ENCODE measurements around the gene MIGA1. TPM values are rescaled to one million over a fixed set of nuclear protein-coding genes. Genes with fewer than 3 reads are reported as not detected.
"Not testable (repeated sequence)": the region's sequence is repeated elsewhere in the genome, so short reads cannot be mapped to it uniquely, and the experiment has no call there.

MIGA1 gene, protein sequence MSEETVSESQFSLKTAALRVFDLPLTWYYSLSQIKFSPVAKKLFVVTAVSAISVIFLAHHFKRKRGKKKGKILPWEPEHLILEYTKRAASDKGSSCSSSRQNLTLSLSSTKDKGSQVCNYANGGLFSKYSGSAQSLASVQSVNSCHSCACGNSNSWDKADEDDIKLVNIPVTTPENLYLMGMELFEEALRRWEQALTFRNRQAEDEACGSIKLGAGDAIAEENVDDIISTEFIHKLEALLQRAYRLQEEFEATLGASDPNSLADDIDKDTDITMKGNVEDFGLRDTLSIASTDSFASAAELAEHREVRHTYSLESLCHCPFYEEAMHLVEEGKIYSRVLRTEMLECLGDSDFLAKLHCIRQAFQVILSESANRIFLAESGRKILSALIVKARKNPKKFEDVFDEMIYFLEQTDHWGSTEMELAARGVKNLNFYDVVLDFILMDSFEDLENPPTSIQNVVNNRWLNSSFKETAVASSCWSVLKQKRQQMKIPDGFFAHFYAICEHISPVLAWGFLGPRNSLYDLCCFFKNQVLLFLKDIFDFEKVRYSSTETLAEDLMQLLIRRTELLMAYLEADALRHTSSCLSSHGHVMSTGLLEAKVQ
- total RNA-seq: 28.5 TPM

DNA sequence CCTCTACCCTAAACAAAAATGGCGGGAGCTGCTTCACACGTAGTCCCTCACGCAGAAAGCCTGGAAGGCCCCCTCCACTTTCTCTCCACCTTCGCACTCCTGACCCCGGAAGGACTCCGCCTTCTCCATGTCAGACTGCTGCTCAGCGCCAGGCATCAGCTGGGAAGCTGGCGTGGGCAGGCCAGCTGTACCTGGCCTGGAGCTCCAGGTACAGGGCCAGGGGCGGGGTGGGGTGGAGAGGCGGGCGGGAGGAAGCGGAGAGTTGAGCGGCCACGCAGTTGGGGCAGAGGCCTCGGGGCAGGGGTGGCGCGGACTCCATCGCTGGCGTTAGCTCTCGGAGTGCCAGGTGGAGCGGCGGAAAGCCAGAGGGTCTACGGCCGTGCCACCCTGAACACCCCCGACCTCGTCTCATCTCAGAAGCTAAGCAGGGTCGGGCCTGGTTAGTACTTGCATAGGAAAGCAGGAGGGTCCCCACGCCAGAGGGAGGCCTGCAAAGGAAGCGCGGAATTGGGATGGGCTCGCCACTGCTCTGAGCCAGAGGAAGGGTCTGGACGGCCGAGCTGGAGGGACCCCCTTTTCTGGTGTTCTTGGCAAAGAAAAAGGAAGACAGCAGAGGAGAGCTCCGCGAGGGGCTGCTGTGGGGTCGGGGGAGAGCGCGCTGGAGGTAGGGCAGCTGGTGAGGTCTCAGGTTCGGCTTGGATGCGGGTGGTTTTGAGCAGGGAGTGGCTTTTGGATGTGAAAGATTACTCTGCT is at the start of gene MIGA1:
MIGA1 (plus strand) TSS at position 121 of the 753 bp plus-strand sequence. CDS start 3,604 bp downstream, outside the sequence.
- peak; percentile 89 for DNase-seq

GRCh38 chr1:77732090-77732489 is 47.4 kb upstream of the MIGA1 start:
- DNase-seq: no peak

DNA sequence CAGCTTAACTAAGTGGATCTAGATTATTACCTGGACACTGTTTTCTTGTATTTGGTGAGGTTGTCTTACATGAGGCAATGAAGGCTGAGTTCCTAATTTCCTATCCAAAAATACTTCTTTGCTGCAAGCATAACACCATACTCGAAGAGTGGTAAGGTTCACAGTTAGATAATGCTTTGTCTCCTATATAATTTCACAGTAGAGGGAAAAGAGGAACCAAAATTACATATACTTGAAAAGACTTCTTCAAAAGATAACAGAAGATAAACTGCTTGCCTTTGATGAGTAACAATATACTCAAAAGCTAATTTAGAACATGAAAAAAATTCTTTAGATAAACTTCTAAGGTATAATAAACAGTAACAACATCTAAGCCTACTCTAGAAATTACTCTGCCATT is 40.2 kb upstream of the MIGA1 start:
- no peak for DNase-seq

DNA sequence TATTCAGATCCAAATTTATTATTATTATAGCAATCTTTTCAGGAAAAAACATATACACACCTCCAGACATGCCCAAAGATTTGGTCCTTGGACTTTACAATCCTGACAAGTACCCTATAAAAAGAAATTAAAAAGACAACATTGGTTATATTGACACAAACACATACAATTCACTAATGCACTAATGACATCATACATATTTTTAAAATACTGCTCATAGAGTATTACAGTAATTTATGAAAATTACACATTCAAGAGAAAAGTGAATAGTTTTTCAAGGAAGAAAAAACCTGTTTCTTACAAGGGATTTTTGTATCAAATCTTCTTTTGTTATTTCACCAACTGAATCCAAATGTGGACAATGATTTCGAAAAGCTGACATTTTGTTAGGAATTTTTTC is 38.1 kb upstream of the MIGA1 start:
- no peak for DNase-seq

GRCh38 chr1:77742011-77742555 is 37.4 kb upstream of the MIGA1 start:
- DNase-seq: no peak

- no peak for DNase-seq
Measured at GRCh38 chr1:77744576-77744975, 34.9 kb upstream of the MIGA1 start.

- DNase-seq: not testable (repeated sequence)
Measured at GRCh38 chr1:77749489-77749888, 30.0 kb upstream of the MIGA1 start.

GRCh38 chr1:77756052-77756754 is 23.2 kb upstream of the MIGA1 start:
- no peak for DNase-seq

- DNase-seq: no peak
Measured at GRCh38 chr1:77757066-77757584, 22.3 kb upstream of the MIGA1 start.

DNA sequence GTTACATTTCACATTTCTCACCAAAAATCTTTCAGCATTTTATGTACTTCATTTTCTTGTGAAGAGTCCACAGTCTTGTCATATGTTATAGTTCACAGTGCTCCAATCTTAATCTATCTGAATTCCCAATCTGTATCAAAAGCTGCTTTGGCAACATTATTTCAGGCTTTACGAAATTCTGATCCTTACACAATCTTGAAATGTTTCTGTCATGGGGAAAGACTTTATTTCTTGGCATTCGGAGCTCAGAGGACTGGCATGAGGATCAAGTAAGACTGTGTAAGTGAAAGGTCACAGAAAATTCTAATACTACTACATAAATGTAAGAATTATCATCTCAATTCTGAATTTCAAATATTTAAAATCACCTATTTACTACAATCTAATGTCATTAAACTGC is 21.8 kb upstream of the MIGA1 start:
- no peak for DNase-seq

DNA sequence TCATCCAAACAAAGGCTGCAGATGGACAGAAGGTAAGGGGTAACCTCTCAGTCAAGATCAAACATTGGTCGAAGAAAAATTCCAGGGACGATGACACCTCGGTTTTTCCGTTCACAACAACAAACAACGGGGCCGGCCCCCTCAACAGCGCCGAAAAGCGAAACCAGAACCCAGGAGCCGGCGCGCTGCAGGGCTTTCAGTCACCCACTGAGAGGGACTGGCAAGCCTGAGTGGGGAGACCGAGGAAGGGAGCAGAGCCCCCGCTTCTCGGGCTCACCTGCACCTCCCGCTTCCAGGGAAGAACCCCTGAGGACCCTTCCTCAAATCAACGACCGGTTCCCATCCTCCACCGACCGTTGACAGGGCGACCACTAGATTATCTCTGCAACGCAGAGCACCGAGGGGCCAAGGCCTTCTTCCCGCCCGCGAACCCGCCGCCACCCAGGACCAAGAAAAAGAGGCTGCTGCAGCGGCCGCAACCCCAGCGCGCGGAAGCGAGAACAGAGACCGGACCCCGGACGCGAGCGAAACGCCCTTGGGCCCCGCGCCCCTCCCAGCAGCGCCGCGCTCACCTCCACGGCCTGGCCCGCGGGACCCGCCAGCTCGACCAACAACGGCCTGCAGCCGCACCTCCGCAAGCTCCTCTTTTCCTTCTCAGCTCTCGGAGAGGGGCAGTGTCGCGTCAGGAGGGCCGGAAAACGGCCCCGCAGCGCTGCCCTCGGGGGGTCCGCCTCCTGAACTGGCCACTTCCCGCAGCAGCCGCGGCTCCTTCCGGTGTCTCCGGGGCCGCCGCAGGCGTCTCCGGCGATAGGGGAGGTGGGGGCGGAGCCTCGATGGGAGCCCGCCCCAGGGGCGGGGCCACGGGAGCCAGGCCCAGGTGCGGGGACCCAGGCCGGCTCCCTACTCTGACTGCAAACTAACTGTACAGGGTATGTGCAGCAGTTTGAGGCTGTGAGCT is 20.1 kb upstream of the MIGA1 start, which contains the start of gene USP33:
USP33 (minus strand) TSS at position 782 of the 958 bp plus-strand sequence. CDS start 18,155 bp downstream, outside the sequence.
- DNase-seq: peak; percentile 77

- DNase-seq: no peak
Measured at GRCh38 chr1:77762072-77762476, 17.4 kb upstream of the MIGA1 start.

- no peak for DNase-seq
Measured at GRCh38 chr1:77768006-77768405, 11.4 kb upstream of the MIGA1 start.

- DNase-seq: no peak
Measured at GRCh38 chr1:77776007-77776700, 3.3 kb upstream of the MIGA1 start.

DNA sequence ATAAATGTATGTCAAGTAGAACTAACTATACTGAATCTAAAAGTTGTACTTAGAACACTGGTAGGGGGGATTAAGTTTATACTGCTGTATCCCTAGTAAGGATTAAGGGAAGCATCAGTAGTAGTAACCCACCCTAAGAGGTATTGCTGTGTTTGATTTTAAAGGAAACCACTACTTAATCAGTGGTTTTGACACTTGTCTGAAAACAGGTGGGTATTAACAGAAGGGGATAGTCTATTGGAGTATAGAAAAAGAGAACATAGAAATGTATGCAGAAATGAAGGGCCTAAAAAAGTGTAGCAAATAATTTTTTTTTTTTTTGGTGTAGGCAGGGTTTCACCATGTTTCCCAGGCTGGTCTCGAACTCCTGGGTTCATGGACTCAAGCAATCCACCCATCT is 2.2 kb downstream of the MIGA1 start:
- no peak for DNase-seq

GRCh38 chr1:77783141-77783540 is 3.7 kb downstream of the MIGA1 start:
- no peak for DNase-seq

GRCh38 chr1:77786093-77786741 is 6.8 kb downstream of the MIGA1 start:
- DNase-seq: not testable (repeated sequence)

- DNase-seq: no peak
Measured at GRCh38 chr1:77794550-77794949, 15.1 kb downstream of the MIGA1 start.

DNA sequence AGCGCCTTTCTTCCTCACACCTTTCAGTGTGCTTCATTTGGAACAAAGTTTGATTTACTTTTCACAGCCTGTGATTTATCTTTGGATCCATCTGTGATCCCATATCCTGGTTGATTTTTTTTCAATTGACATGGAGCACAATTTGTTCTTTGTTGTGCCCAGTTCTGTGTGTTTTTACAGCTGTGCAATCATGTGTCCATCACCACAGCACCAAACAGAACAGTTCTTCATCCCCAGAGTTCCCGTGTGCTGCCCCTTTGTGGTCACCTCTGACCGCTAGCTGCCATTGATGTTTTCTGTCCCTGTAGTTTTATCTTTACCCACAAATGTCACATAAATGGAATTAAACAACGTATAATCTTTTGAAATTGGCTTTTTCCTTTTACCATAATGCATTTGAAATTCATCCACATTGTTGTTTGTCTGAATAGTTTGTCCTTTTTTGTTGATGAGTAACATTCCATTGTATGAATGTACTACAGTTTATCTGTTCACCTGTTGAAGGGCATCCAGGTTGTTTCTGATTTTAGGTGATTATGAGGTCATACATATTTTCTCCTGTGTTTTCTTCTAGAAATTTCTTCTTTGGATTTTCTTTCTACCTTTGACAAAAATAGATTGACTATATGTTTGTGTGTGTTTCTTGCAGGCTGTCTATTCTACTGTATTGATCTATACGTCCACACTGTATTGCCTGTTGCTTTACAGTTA is 17.4 kb downstream of the MIGA1 start:
- peak; percentile 26 for DNase-seq

All from occipital lobe (tissue), 2 donors.